ENCODE measurements around the gene ZCCHC2. TPM values are rescaled to one million over a fixed set of nuclear protein-coding genes. Genes with fewer than 3 reads are reported as not detected.

ZCCHC2 gene
- total RNA-seq, 3 donors from 2014 or later: 31.9 to 39.5 (median 35.7) TPM

DNA sequence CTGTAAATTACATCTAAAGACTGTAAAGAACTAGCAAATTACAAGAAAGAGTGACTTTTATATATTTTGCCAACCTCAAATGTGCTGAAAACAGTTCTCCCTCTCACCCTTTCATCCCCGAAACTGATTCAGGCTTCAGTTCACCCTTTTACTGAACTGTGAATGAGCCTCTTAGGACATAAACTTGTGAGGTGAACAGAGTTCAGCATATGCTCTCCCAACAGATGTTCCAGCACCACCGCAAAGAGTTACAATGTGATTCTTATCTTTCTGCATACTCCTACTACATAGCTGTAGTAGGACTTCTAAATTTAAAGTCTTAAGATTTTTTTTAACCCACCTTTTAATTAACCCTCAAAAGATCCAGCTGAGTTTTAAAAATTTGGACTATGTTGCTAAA, 1.2 kb upstream of the ZCCHC2 start:
- H3K9me3 Mint-ChIP-seq: no peaks in the 10 kb centered on the region
- peaks cover 31% of the 10 kb centered on the region for H3K4me1 Mint-ChIP-seq (ENCODE audit: low read depth)
- DNase-seq (no peak), ATAC-seq (no peak)
- H3K27me3 Mint-ChIP-seq (ENCODE audit: low read depth): no peaks in the 10 kb centered on the region
- peak overlapping the region; percentile 89 for H3K4me3 Mint-ChIP-seq
- H3K36me3 Mint-ChIP-seq (ENCODE audit: insufficient read depth): peaks cover 9% of the 10 kb centered on the region

- ATAC-seq (peak; percentile 0 to 1), DNase-seq (no peak)
- Mint-ChIP-seq H3K36me3 (ENCODE audit: insufficient read depth) (peaks cover 9% of the 10 kb centered on the region), H3K4me3 (peak overlapping the region; percentile 89), H3K4me1 (ENCODE audit: low read depth) (peaks cover 32% of the 10 kb centered on the region), H3K27me3 (ENCODE audit: low read depth) (no peaks in the 10 kb centered on the region), H3K9me3 (no peaks in the 10 kb centered on the region)
These were observed 684 bp upstream of the ZCCHC2 start for GRCh38 chr18:62522178-62522503.

GRCh38 chr18:62523255-62523588, 397 bp downstream of the ZCCHC2 start:
- ATAC-seq (no peak), DNase-seq (no peak)
- H3K9me3 Mint-ChIP-seq: no peaks in the 10 kb centered on the region
- no peak overlapping the region for H3K4me3 Mint-ChIP-seq
- peaks cover 42% of the 10 kb centered on the region for H3K4me1 Mint-ChIP-seq (ENCODE audit: low read depth)
- H3K27me3 Mint-ChIP-seq (ENCODE audit: low read depth): no peaks in the 10 kb centered on the region
- peaks cover 9% of the 10 kb centered on the region for H3K36me3 Mint-ChIP-seq (ENCODE audit: insufficient read depth)

GRCh38 chr18:62523631-62524439, 1.0 kb downstream of the ZCCHC2 start:
- peak; percentile 8 to 13 for ATAC-seq
- Mint-ChIP-seq H3K4me1 (ENCODE audit: low read depth) (peaks cover 47% of the 10 kb centered on the region), H3K27me3 (ENCODE audit: low read depth) (no peaks in the 10 kb centered on the region), H3K4me3 (peak overlapping the region; percentile 98), H3K36me3 (ENCODE audit: insufficient read depth) (peaks cover 9% of the 10 kb centered on the region), H3K9me3 (no peaks in the 10 kb centered on the region)
- peak; percentile 43 for DNase-seq

DNA sequence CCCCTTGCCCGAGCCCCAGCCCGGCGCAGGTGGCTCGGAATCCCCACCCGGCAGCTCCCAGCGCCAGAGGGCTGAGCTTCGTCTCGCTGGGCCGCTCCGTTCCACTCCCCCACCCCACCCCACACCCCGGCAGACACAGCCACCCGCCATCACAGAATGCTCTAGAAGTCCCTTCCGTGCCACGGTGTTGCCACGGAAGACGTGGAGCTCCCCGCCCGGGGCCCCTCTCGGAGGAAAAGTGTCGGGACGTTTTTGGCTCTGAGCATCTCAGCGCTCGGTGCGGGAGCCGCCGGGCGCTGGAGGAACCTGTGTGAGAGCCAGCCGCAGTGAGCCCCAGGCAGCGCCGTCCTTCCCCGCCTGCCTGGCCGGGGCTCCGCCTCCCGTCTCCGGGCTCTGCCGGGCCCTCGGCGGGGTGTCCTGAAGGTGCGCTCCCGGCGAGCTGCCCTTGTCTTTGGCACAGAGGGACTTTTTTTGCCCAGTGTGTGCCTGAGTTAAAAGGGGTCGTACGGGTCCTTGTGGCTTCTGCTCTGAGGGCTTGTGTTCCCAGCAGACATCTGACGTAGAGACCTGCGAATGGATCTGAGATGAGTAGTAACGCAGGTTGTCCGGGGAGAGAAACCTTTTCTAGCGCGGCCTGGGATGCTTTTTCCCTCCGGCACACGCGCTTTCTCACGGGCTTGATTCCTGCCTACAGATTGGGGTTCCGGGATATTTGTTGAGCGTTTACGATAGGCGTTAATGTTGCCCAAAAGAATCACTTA, 1.8 kb downstream of the ZCCHC2 start:
- Mint-ChIP-seq H3K9me3 (no peaks in the 10 kb centered on the region), H3K27me3 (ENCODE audit: low read depth) (no peaks in the 10 kb centered on the region), H3K4me3 (peak overlapping the region; percentile 98), H3K4me1 (ENCODE audit: low read depth) (peaks cover 53% of the 10 kb centered on the region), H3K36me3 (ENCODE audit: insufficient read depth) (peaks cover 9% of the 10 kb centered on the region)
- ATAC-seq (peak; percentile 12 to 19), DNase-seq (peak; percentile 51)

DNA sequence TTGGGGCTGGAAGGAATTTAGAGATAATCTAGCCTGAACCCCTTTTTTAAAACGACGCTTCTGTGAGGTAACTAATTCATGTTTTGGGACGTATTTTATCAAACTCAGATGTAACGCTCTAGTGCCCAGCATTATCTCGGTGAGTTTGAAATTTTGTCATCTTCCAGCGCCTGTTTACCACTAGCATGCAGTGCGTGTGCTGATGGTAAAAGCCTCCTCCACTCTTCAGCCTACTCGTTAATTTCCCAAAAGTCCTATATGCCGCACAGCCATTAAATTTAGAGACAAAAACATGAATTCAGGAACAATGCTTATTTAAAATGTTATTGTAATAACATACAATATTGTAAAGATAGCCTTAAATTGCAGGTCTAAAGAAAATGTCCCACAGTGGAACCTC, 2.8 kb downstream of the ZCCHC2 start:
- no peak for DNase-seq
- H3K9me3 Mint-ChIP-seq: no peaks in the 10 kb centered on the region
- H3K4me1 Mint-ChIP-seq (ENCODE audit: low read depth): peaks cover 57% of the 10 kb centered on the region
- no peak for ATAC-seq
- peak overlapping the region; percentile 98 for H3K4me3 Mint-ChIP-seq
- peaks cover 9% of the 10 kb centered on the region for H3K36me3 Mint-ChIP-seq (ENCODE audit: insufficient read depth)
- H3K27me3 Mint-ChIP-seq (ENCODE audit: low read depth): no peaks in the 10 kb centered on the region

- peaks cover 11% of the 10 kb centered on the region for H3K36me3 Mint-ChIP-seq (ENCODE audit: insufficient read depth)
- ATAC-seq: peak; percentile 9 to 17
- peaks cover 55% of the 10 kb centered on the region for H3K4me1 Mint-ChIP-seq (ENCODE audit: low read depth)
- DNase-seq: peak; percentile 60
- peak overlapping the region; percentile 98 for H3K4me3 Mint-ChIP-seq
- no peaks in the 10 kb centered on the region for H3K27me3 Mint-ChIP-seq (ENCODE audit: low read depth)
- no peaks in the 10 kb centered on the region for H3K9me3 Mint-ChIP-seq
These were observed 3.5 kb downstream of the ZCCHC2 start for GRCh38 chr18:62526098-62527025.

DNA sequence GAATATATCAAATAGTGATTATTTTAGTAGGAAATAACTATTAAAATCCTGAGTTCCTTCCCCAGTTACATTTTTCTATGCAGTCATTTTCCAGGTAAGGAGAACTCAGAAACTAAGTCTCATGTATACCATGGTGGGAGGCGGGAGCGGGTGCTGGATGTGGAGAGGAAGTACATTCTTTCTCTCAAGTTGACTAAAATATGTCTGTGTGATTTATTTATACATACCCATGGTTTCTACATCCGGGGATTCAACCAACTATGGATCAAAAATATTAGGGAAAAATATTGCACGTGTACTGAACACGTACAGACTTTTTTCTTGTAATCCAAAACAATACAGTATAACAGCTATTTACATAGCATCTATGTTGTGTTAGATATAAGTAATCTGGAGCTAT, 6.8 kb downstream of the ZCCHC2 start:
- ATAC-seq (no peak), DNase-seq (no peak)
- Mint-ChIP-seq H3K4me1 (ENCODE audit: low read depth) (peaks cover 72% of the 10 kb centered on the region), H3K9me3 (no peaks in the 10 kb centered on the region), H3K36me3 (ENCODE audit: insufficient read depth) (peaks cover 20% of the 10 kb centered on the region), H3K27me3 (ENCODE audit: low read depth) (no peaks in the 10 kb centered on the region), H3K4me3 (no peak overlapping the region)

GRCh38 chr18:62531078-62531477, 8.3 kb downstream of the ZCCHC2 start:
- ATAC-seq (no peak), DNase-seq (no peak)
- Mint-ChIP-seq H3K4me3 (no peak overlapping the region), H3K9me3 (no peaks in the 10 kb centered on the region), H3K27me3 (ENCODE audit: low read depth) (no peaks in the 10 kb centered on the region), H3K4me1 (ENCODE audit: low read depth) (peaks cover 72% of the 10 kb centered on the region), H3K36me3 (ENCODE audit: insufficient read depth) (peaks cover 11% of the 10 kb centered on the region)

DNA sequence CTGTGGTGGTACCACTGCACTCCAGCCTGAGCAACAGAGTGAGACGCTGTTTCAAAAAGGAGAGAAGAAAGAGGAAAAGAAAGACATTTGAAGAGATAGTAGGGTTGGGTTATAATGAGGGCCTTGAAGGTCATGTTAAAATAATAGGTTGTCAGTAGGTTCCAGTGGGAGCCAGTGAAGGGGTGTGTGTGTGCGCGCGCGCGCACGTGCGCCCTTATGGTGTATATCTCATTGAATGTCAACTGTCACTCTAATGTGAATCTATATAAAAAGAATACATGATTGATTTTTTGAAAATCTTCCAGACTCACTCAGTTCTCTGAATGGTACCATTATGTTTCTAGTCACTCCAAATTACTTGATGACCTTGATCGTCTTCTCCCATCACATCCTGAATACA, 9.1 kb downstream of the ZCCHC2 start:
- Mint-ChIP-seq H3K4me3 (no peak overlapping the region), H3K27me3 (ENCODE audit: low read depth) (no peaks in the 10 kb centered on the region), H3K4me1 (ENCODE audit: low read depth) (peaks cover 74% of the 10 kb centered on the region), H3K36me3 (ENCODE audit: insufficient read depth) (peaks cover 11% of the 10 kb centered on the region), H3K9me3 (no peaks in the 10 kb centered on the region)
- ATAC-seq (no peak), DNase-seq (no peak)

DNA sequence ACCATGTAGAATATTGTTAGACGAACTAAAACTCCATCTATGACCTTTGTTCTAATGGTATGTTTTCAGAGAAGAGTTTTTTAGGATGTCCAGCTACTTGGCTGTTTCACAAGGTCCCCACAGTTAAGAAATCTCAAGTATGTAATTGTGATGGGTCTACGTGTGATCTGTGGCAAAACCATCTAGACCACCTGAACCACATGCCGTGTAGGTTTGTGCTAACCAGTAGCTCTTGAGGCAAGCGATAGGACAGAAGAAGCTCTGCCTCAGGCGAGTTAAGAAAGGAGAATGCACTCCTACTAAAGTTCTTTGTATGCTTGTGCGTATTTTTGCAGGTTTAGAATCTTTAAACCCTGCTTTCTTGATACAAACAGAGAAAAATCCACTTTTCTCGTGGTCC, 13.2 kb downstream of the ZCCHC2 start:
- Mint-ChIP-seq H3K4me1 (ENCODE audit: low read depth) (peaks cover 56% of the 10 kb centered on the region), H3K27me3 (ENCODE audit: low read depth) (no peaks in the 10 kb centered on the region), H3K9me3 (no peaks in the 10 kb centered on the region), H3K36me3 (ENCODE audit: insufficient read depth) (peaks cover 16% of the 10 kb centered on the region), H3K4me3 (no peak overlapping the region)
- DNase-seq (no peak), ATAC-seq (no peak)

GRCh38 chr18:62537042-62537894, 14.4 kb downstream of the ZCCHC2 start:
- H3K9me3 Mint-ChIP-seq: no peaks in the 10 kb centered on the region

DNA sequence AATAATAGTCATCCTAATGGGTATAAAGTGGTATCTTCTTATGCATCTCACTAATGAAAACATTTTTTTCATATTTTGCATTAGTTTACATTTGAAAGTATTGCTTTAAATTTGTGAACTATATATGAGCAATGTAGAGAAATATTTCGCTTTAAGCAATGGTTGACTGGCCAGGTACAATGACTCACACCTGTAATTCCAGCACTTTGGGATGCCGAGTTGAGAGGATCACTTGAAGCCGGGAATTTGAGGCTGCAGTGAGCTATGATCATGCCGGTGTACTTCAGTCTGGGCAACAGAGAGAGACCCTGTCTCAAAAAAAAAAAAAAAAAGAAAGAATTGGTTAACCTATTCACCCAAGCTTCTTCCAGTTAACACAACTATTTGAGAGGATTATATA, 15.1 kb downstream of the ZCCHC2 start:
- DNase-seq (no peak), ATAC-seq (no peak)
- Mint-ChIP-seq H3K27me3 (ENCODE audit: low read depth) (no peaks in the 10 kb centered on the region), H3K9me3 (no peaks in the 10 kb centered on the region), H3K4me3 (no peak overlapping the region), H3K36me3 (ENCODE audit: insufficient read depth) (peaks cover 19% of the 10 kb centered on the region), H3K4me1 (ENCODE audit: low read depth) (peaks cover 42% of the 10 kb centered on the region)

More at GRCh38 chr18:62537042-62537894, 14.4 kb downstream of the ZCCHC2 start:
- no peak for DNase-seq
- peaks cover 17% of the 10 kb centered on the region for H3K36me3 Mint-ChIP-seq (ENCODE audit: insufficient read depth)
- no peak for ATAC-seq
- no peak overlapping the region for H3K4me3 Mint-ChIP-seq
- H3K4me1 Mint-ChIP-seq (ENCODE audit: low read depth): peaks cover 47% of the 10 kb centered on the region
- H3K27me3 Mint-ChIP-seq (ENCODE audit: low read depth): no peaks in the 10 kb centered on the region

Measured in activated T-cell treated with anti-CD3 and anti-CD28 coated beads, Interleukin-2, amount 50 U/mL, for 4 hours (primary cell).